GM23338 (cell line): Measurements from ENCODE around the gene ITIH2. TPM values are rescaled to one million over a fixed set of nuclear protein-coding genes. Genes with fewer than 3 reads are reported as not detected.

Experiments used
- ATAC-seq: fragments of 200-7000 bp; cut with Tn5 transposase; 3 replicates; pipeline ENCODE4 v1.9.1; 2020
- DNase-seq: peaks from one replicate; pipeline ENCODE4 v3.0.0-alpha.2; 2015; ENCODE audit warnings: low spot score
- H2AFZ ChIP-seq: fragments of 200-600 bp; sonication (generic); 2 replicates; pipeline ENCODE4 v1.8.0; 2016; ENCODE audit warnings: antibody characterized with exemption, mild to moderate bottlenecking, moderate library complexity
- H3F3A ChIP-seq: fragments of 200-600 bp; sonication (generic); replicated peaks from 2 replicates; pipeline ENCODE4 v1.8.0; 2017; ENCODE audit warnings: antibody characterized with exemption, mixed run types, low read depth
- H3K27ac ChIP-seq: fragments of 200-600 bp; sonication (generic); 2 replicates; pipeline ENCODE4 v1.6.1; 2016; ENCODE audit warnings: low read depth
- H3K27me3 ChIP-seq: fragments of 200-600 bp; sonication (generic); 2 replicates; pipeline ENCODE4 v1.8.0; 2016; ENCODE audit warnings: mild to moderate bottlenecking, mixed run types, moderate library complexity; ENCODE audit not compliant: insufficient read depth
- H3K36me3 ChIP-seq: fragments of 200-600 bp; sonication (generic); 2 replicates; pipeline ENCODE4 v1.8.0; 2016; ENCODE audit warnings: mild to moderate bottlenecking; ENCODE audit not compliant: insufficient read depth
- H3K4me1 ChIP-seq: fragments of 200-600 bp; sonication (generic); 2 replicates; pipeline ENCODE4 v1.8.0; 2016; ENCODE audit warnings: mild to moderate bottlenecking, moderate library complexity; ENCODE audit not compliant: insufficient read depth
- H3K4me2 ChIP-seq: fragments of 200-600 bp; sonication (generic); 2 replicates; pipeline ENCODE4 v1.7.1; 2017; ENCODE audit warnings: mixed run types
- H3K4me3 ChIP-seq: fragments of 200-600 bp; sonication (generic); 2 replicates; pipeline ENCODE4 v1.6.1; 2016; ENCODE audit warnings: mixed run types
- H3K79me2 ChIP-seq: fragments of 200-600 bp; sonication (generic); replicated peaks from 2 replicates; pipeline ENCODE4 v1.8.0; 2017; ENCODE audit warnings: mild to moderate bottlenecking; ENCODE audit not compliant: insufficient read depth
- H3K9me2 ChIP-seq: fragments of 200-600 bp; sonication (generic); 2 replicates; pipeline ENCODE4 v1.8.0; 2017; ENCODE audit not compliant: insufficient read depth
- H4K20me1 ChIP-seq: fragments of 200-600 bp; sonication (generic); replicated peaks from 2 replicates; pipeline ENCODE4 v1.8.0; 2017; ENCODE audit warnings: mild to moderate bottlenecking; ENCODE audit not compliant: insufficient read depth
- H3K27ac Mint-ChIP-seq: 2 replicates; pipeline ENCODE4 v1.8.0; 2020; ENCODE audit warnings: inconsistent platforms, mild to moderate bottlenecking, moderate library complexity, mixed read lengths
- H3K27me3 Mint-ChIP-seq: 3 replicates; pipeline ENCODE4 v1.8.0; 2022; ENCODE audit warnings: low read depth, mild to moderate bottlenecking, moderate library complexity, mixed read lengths, inconsistent platforms; ENCODE audit not compliant: insufficient read depth, poor library complexity
- H3K36me3 Mint-ChIP-seq: 3 replicates; pipeline ENCODE4 v1.8.0; 2021; ENCODE audit warnings: low read depth, mild to moderate bottlenecking, inconsistent platforms, moderate library complexity, mixed read lengths
- H3K4me1 Mint-ChIP-seq: 3 replicates; pipeline ENCODE4 v1.8.0; 2020; ENCODE audit warnings: mild to moderate bottlenecking, inconsistent platforms, mixed read lengths
- H3K4me3 Mint-ChIP-seq: 3 replicates; pipeline ENCODE4 v1.8.0; 2021; ENCODE audit warnings: moderate library complexity, mild to moderate bottlenecking, inconsistent platforms, mixed read lengths
- H3K9me3 Mint-ChIP-seq: 3 replicates; pipeline ENCODE4 v1.8.0; 2020; ENCODE audit warnings: moderate library complexity, mild to moderate bottlenecking, inconsistent platforms, mixed read lengths
- CREB1 ChIP-seq: fragments of 250-450 bp; sonication (Bioruptor Pico); IDR thresholded peaks from 2 replicates; pipeline ENCODE4 v1.5.0; 2020; ENCODE audit warnings: low read depth, mild to moderate bottlenecking, moderate library complexity
- ETS1 ChIP-seq: IDR thresholded peaks from 2 replicates; pipeline ENCODE4 v1.6.1; 2016; ENCODE audit warnings: antibody characterized with exemption
- EZH2 ChIP-seq: fragments of 200-600 bp; sonication (generic); IDR thresholded peaks from one replicate; pipeline ENCODE4 v1.8.0; 2017; ENCODE audit warnings: antibody characterized with exemption, mild to moderate bottlenecking, low read depth; ENCODE audit not compliant: unreplicated experiment
- EZH2phosphoT487 ChIP-seq: fragments of 200-600 bp; sonication (generic); IDR thresholded peaks from one replicate; pipeline ENCODE4 v1.8.1; 2018; ENCODE audit warnings: antibody characterized with exemption; ENCODE audit not compliant: unreplicated experiment
- JUNB ChIP-seq: IDR thresholded peaks from one replicate; pipeline ENCODE4 v1.6.1; 2016; ENCODE audit warnings: antibody characterized with exemption; ENCODE audit not compliant: unreplicated experiment
- NANOG ChIP-seq: IDR thresholded peaks from 2 replicates; pipeline ENCODE4 v1.6.1; 2016; ENCODE audit warnings: antibody characterized with exemption, borderline replicate concordance
- POLR2AphosphoS5 ChIP-seq: IDR thresholded peaks from 2 replicates; pipeline ENCODE4 v1.6.1; 2016; ENCODE audit warnings: antibody characterized with exemption, low read depth
- REST ChIP-seq: IDR thresholded peaks from one replicate; pipeline ENCODE4 v1.6.1; 2018; ENCODE audit warnings: antibody characterized with exemption; ENCODE audit not compliant: unreplicated experiment
- ZNF331 ChIP-seq: fragments of 250-450 bp; sonication (Bioruptor Pico); IDR thresholded peaks from 2 replicates; pipeline ENCODE4 v1.5.0; 2020; ENCODE audit warnings: low read depth, mild to moderate bottlenecking, moderate library complexity
- polyA plus RNA-seq: library from polyadenylated mRNA; unstranded; fragments of >200 nt; fragmentation: Nextera tagmentation; extraction: Ambion mirVana; gene quantifications from 2 replicates; pipeline ENCODE4 v1.2.1, GENCODE V29; 2016
- total RNA-seq: library from RNA; depleted of rRNA; stranded (reverse); fragments of >200 nt; shearing (Covaris generic); gene quantifications from 2 replicates; pipeline ENCODE4 v1.2.3, GENCODE V29; 2014

The ITIH2 gene
- total and polyA plus RNA-seq, 2 experiments from 2014 or later = 0.10 TPM; not detected in 1

GRCh38 chr10:7788639-7789286 is 85.6 kb downstream of the ITIH2 start:
- H3K36me3 Mint-ChIP-seq = peaks cover 9% of the 10 kb centered on the region; the same call in 2 of the 3 replicates
- Histone ChIP-seq H3K27me3 (no peaks in the 10 kb centered on the region), H3K36me3 (no peaks in the 10 kb centered on the region; the same call in 1 of the 2 replicates), H3K4me2 (peak overlapping the region; percentile 93), H3K4me3 (peak overlapping the region; percentile 96), H3F3A (no peaks in the 10 kb centered on the region), H3K9me2 (no peaks in the 10 kb centered on the region), H3K4me1 (peaks cover 19% of the 10 kb centered on the region), H4K20me1 (peaks cover 47% of the 10 kb centered on the region), H3K27ac (no peak overlapping the region), H2AFZ (peak overlapping the region; percentile 29; the same call in 1 of the 2 replicates), H3K79me2 (peaks cover 97% of the 10 kb centered on the region)
- DNase-seq (peak; percentile 8), ATAC-seq (peak; percentile 35)
- H3K4me1 Mint-ChIP-seq = peaks cover 13% of the 10 kb centered on the region; the same call in 2 of the 3 replicates
- H3K27me3 Mint-ChIP-seq = peaks cover 5% of the 10 kb centered on the region
- H3K4me3 Mint-ChIP-seq = no peak overlapping the region
- H3K9me3 Mint-ChIP-seq = no peaks in the 10 kb centered on the region
- peak overlapping the region; percentile 90 for H3K27ac Mint-ChIP-seq
- TF ChIP-seq ETS1 (0 out of 2 replicates have a peak, but pooled peaks have one; percentile 1), EZH2phosphoT487 (no peak)

- Mint-ChIP-seq H3K9me3 (no peaks in the 10 kb centered on the region), H3K36me3 (peaks cover 9% of the 10 kb centered on the region; the same call in 2 of the 3 replicates), H3K27me3 (peaks cover 3% of the 10 kb centered on the region), H3K27ac (no peak overlapping the region), H3K4me3 (no peak overlapping the region), H3K4me1 (peaks cover 13% of the 10 kb centered on the region; the same call in 2 of the 3 replicates)
- H3K27me3 ChIP-seq = no peaks in the 10 kb centered on the region
- no peaks in the 10 kb centered on the region; the same call in 1 of the 2 replicates for H3K36me3 ChIP-seq
- H3K27ac ChIP-seq = no peak overlapping the region
- no peaks in the 10 kb centered on the region for H3K9me2 ChIP-seq
- H3K79me2 ChIP-seq = peaks cover 97% of the 10 kb centered on the region
- H3K4me1 ChIP-seq = peaks cover 19% of the 10 kb centered on the region
- H2AFZ ChIP-seq = no peak overlapping the region
- H3K4me3 ChIP-seq = peak overlapping the region; percentile 96
- ATAC-seq (no peak), DNase-seq (no peak)
- peaks cover 40% of the 10 kb centered on the region for H4K20me1 ChIP-seq
- H3F3A ChIP-seq = no peaks in the 10 kb centered on the region
- peak overlapping the region; percentile 93 for H3K4me2 ChIP-seq
- TF ChIP-seq EZH2 = no peak
- TF ChIP-seq POLR2AphosphoS5 = no peak
- no peak for TF ChIP-seq JUNB
- TF ChIP-seq ZNF331 (CRISPR knock-in tag) = no peak
- TF ChIP-seq REST = no peak
- TF ChIP-seq ETS1 = no peak
- TF ChIP-seq EZH2phosphoT487 = no peak
- no peak for TF ChIP-seq CREB1
- no peak for TF ChIP-seq NANOG
These were observed 86.3 kb downstream of the ITIH2 start for GRCh38 chr10:7789390-7789789.
